Endothelial cell of umbilical vein (primary cell): ENCODE data around the gene GRIFIN. TPM values are rescaled to one million over a fixed set of nuclear protein-coding genes. Genes with fewer than 3 reads are reported as not detected.

Experiments used
- BruUV-seq: library from RNA; stranded (reverse); fragments of 400-500 nt; replicated peaks from 2 replicates; lab custom pipeline; 2021; lab: Mats Ljungman, UMichigan
- CTCF ChIA-PET: fragments of 300-600, 350-600 bp; sonication (Branson Sonifier 250); formaldehyde crosslinking; loops from one replicate; lab custom pipeline; 2021; ENCODE audit warnings: antibody characterized with exemption, inconsistent platforms; lab: Charles Lee
- POLR2A ChIA-PET: fragments of 300-600, 350-600 bp; sonication (Branson Sonifier 250); formaldehyde crosslinking; loops from one replicate; lab custom pipeline; 2021; ENCODE audit warnings: antibody characterized with exemption, inconsistent platforms; lab: Charles Lee
- DNase-seq: peaks from one replicate; pipeline ENCODE4 v3.0.0-alpha.2; 2011; ENCODE audit warnings: low read depth, low spot score
- FAIRE-seq: peaks from 2 replicates; lab custom pipeline; 2011; peaks lifted over from hg19 to GRCh38; lab: Jason Lieb, UNC
- H2AFZ ChIP-seq: 2 replicates; pipeline ENCODE4 v1.6.0; 2012; ENCODE audit warnings: low read depth, low read length, control low read depth, inconsistent platforms
- H3K27ac ChIP-seq: 2 replicates; pipeline ENCODE4 v1.5.1; 2011; ENCODE audit warnings: low read depth, mild to moderate bottlenecking, control low read depth, low read length, moderate library complexity; ENCODE audit not compliant: insufficient read depth
- H3K27me3 ChIP-seq, 2 experiments: 2 replicates each; pipeline versions ENCODE4 v1.6.0 to v1.6.1; 2011; ENCODE audit warnings: low read length in 2 of 2, mixed read lengths in 1 of 2; ENCODE audit not compliant: control insufficient read depth in 2 of 2, insufficient read depth in 2 of 2
- H3K36me3 ChIP-seq, 2 experiments: 2 replicates in 1 of 2; 3 replicates in 1 of 2; pipeline ENCODE4 v1.5.1; 2011; ENCODE audit warnings: low read length in 2 of 2, mild to moderate bottlenecking in 1 of 2, moderate library complexity in 1 of 2; ENCODE audit not compliant: control insufficient read depth in 2 of 2, insufficient read depth in 2 of 2; ENCODE audit errors: extremely low read depth in 1 of 2
- H3K4me1 ChIP-seq: 3 replicates; pipeline ENCODE4 v1.5.1; 2011; ENCODE audit warnings: mild to moderate bottlenecking, low read length; ENCODE audit not compliant: control insufficient read depth, insufficient read depth; ENCODE audit errors: extremely low read depth
- H3K4me2 ChIP-seq: 2 replicates; pipeline ENCODE4 v1.6.1; 2011; ENCODE audit warnings: low read length, control low read depth, mixed read lengths; ENCODE audit not compliant: insufficient read depth
- H3K4me3 ChIP-seq, 3 experiments: fragments of 200-600 bp in 1 of 3; sonication (generic), shearing (Covaris generic) in 1 of 3; replicated peaks in 1 of 3; 2 replicates each; pipeline ENCODE4 v1.5.1; 2011 to 2016; ENCODE audit warnings: control low read depth in 3 of 3, low read length in 3 of 3, mild to moderate bottlenecking in 2 of 3, inconsistent platforms in 1 of 3, low read depth in 1 of 3, moderate library complexity in 1 of 3; ENCODE audit not compliant: insufficient read depth in 1 of 3
- H3K79me2 ChIP-seq: 2 replicates; pipeline ENCODE4 v1.6.0; 2012; ENCODE audit warnings: low read length, inconsistent platforms; ENCODE audit not compliant: control insufficient read depth, insufficient read depth
- H3K9ac ChIP-seq: replicated peaks from 2 replicates; pipeline ENCODE3; 2011; ENCODE audit warnings: low read length, control low read depth; ENCODE audit not compliant: insufficient read depth; ENCODE audit errors: extremely low read depth
- H3K9me1 ChIP-seq: replicated peaks from 3 replicates; pipeline ENCODE4 v1.6.0; 2011; ENCODE audit warnings: mild to moderate bottlenecking, low read length; ENCODE audit not compliant: control insufficient read depth, insufficient read depth; ENCODE audit errors: extremely low read depth
- H3K9me3 ChIP-seq: replicated peaks from 2 replicates; pipeline ENCODE4 v1.5.1; 2012; ENCODE audit warnings: low read length, inconsistent platforms; ENCODE audit not compliant: control insufficient read depth, insufficient read depth
- H4K20me1 ChIP-seq: replicated peaks from 2 replicates; pipeline ENCODE3; 2011; ENCODE audit warnings: mild to moderate bottlenecking, low read length; ENCODE audit not compliant: control insufficient read depth, insufficient read depth; ENCODE audit errors: extremely low read depth
- EZH2 ChIP-seq: IDR thresholded peaks from 2 replicates; pipeline ENCODE4 v1.6.1; 2012; ENCODE audit warnings: borderline replicate concordance, low read depth, mild to moderate bottlenecking, moderate library complexity, low read length, inconsistent platforms; ENCODE audit not compliant: severe bottlenecking
- FOS ChIP-seq: IDR thresholded peaks from 2 replicates; pipeline ENCODE4 v1.6.1; 2011; ENCODE audit warnings: mild to moderate bottlenecking, low read length, moderate library complexity, borderline replicate concordance; ENCODE audit not compliant: insufficient read depth
- GATA2 ChIP-seq: IDR thresholded peaks from 2 replicates; pipeline ENCODE4 v1.7.0; 2011; ENCODE audit warnings: low read depth, mild to moderate bottlenecking, moderate library complexity, mixed read lengths, low read length; ENCODE audit not compliant: insufficient read length, insufficient read depth
- JUN ChIP-seq: IDR thresholded peaks from 2 replicates; pipeline ENCODE4 v1.6.1; 2011; ENCODE audit warnings: borderline replicate concordance, low read depth; ENCODE audit not compliant: insufficient read length, insufficient read depth
- MYC ChIP-seq: IDR thresholded peaks from one replicate; pipeline ENCODE4 v1.6.1; 2011; ENCODE audit warnings: mild to moderate bottlenecking, low read depth, low read length
- POLR2A ChIP-seq: IDR thresholded peaks from 2 replicates; pipeline ENCODE4 v1.6.1; 2012; ENCODE audit warnings: low read depth, mild to moderate bottlenecking, control low read depth, low read length
- POLR2AphosphoS5 ChIP-seq: IDR thresholded peaks from 2 replicates; pipeline ENCODE4 v1.6.1; 2012; ENCODE audit warnings: low read depth, mild to moderate bottlenecking, control low read depth, low read length, moderate library complexity; ENCODE audit not compliant: insufficient read depth
- dilution Hi-C: fragments of 300-500 bp; cut with MboI; formaldehyde crosslinking; loops from one replicate; pipeline ENCODE4 v1.15.0; 2019; ENCODE audit warnings: low sequenced_read_pairs; ENCODE audit not compliant: extremely low pct_ligation_motif_present
- intact Hi-C: fragments of 100-400 bp; cut with micrococcal nuclease; formaldehyde crosslinking; loops from one replicate; pipeline ENCODE4 v1.10.0; 2022
- polyA plus RNA-seq, 4 experiments: library from polyadenylated mRNA; depleted of rRNA in 3 of 4; stranded (reverse) in 3 of 4; unstranded in 1 of 4; fragments of >200 nt; gene quantifications; 2 replicates each; pipeline versions ENCODE4 v1.2.1 to v1.2.3, GENCODE V29; 2011 to 2012; ENCODE audit warnings: missing spikeins in 1 of 4
- total RNA-seq: library from RNA; stranded (reverse); gene quantifications from 2 replicates; pipeline ENCODE4 v1.2.3, GENCODE V29; 2021
- TF ChIP-seq, protein P1 (sequence below): IDR thresholded peaks from 2 replicates; pipeline ENCODE4 v1.6.1; 2011; ENCODE audit not compliant: insufficient read depth, insufficient read length
- TF ChIP-seq, protein P2 (sequence below), 2 donors: IDR thresholded peaks; 1 replicate in 1 of 2; 2 replicates in 1 of 2; pipeline ENCODE4 v1.5.1; 2011; ENCODE audit warnings: low read length in 2 of 2, mild to moderate bottlenecking in 2 of 2, moderate library complexity in 2 of 2, control low read depth in 1 of 2, inconsistent platforms in 1 of 2, low read depth in 1 of 2; ENCODE audit not compliant: insufficient read depth in 1 of 2; ENCODE audit errors: extremely low read depth in 1 of 2

The GRIFIN gene
- total and polyA plus RNA-seq, 2 donors (not counting 3 experiments of a cell fraction or from before 2014, with no cell fraction given): not detected

DNA sequence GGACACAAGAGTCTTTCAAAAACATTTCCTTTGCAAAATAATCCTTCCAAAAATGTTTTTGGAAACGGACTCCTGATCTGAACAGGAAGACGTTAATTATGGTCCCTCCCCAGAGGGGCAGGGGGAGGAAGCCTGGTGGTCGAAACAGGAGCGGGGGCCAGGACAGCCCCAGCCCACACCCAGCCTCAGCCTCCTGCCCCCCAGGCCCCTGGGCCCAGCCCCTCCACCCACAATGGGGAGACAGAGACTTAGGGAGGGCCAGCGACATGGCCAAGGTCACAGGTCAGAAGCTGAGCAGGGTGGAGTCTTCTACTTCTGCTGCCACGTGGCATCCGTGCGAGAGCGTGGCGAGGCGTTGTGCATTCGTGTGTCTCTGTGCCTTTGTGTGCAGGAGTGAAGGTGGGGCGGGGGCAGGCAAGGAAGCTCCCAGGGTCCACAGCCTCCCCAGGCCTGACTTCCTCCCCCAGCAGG lies 14.0 kb upstream of the GRIFIN start:
- Histone ChIP-seq H3K4me1 (no peaks in the 10 kb centered on the region), H2AFZ (no peak overlapping the region), H3K9me3 (no peaks in the 10 kb centered on the region), H3K9ac (no peak overlapping the region), H3K79me2 (no peaks in the 10 kb centered on the region), H3K27me3 (no peaks in the 10 kb centered on the region), H3K27ac (no peak overlapping the region), H4K20me1 (no peaks in the 10 kb centered on the region), H3K4me2 (no peak overlapping the region), H3K4me3 (no peak overlapping the region), H3K36me3 (no peaks in the 10 kb centered on the region), H3K9me1 (no peaks in the 10 kb centered on the region)
- intact Hi-C loops: no loop called here
- DNase-seq (no peak), FAIRE-seq (no peak)
- BruUV-seq: no TSS peak
- ChIA-PET POLR2A (no interaction called here), CTCF (interaction anchor here (1.0 kb wide), 1 partner anchor 39 kb away, joined by 3 read pairs; no protein-coding TSS in a partner anchor)
- dilution Hi-C loops: no loop called here
- TF ChIP-seq JUN (no peak), GATA2 (no peak), FOS (no peak), POLR2AphosphoS5 (no peak), MYC (no peak), POLR2A (no peak), EZH2 (no peak)
- TF ChIP-seq, protein P1, sequence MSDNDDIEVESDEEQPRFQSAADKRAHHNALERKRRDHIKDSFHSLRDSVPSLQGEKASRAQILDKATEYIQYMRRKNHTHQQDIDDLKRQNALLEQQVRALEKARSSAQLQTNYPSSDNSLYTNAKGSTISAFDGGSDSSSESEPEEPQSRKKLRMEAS: no peak
- TF ChIP-seq, protein P2, sequence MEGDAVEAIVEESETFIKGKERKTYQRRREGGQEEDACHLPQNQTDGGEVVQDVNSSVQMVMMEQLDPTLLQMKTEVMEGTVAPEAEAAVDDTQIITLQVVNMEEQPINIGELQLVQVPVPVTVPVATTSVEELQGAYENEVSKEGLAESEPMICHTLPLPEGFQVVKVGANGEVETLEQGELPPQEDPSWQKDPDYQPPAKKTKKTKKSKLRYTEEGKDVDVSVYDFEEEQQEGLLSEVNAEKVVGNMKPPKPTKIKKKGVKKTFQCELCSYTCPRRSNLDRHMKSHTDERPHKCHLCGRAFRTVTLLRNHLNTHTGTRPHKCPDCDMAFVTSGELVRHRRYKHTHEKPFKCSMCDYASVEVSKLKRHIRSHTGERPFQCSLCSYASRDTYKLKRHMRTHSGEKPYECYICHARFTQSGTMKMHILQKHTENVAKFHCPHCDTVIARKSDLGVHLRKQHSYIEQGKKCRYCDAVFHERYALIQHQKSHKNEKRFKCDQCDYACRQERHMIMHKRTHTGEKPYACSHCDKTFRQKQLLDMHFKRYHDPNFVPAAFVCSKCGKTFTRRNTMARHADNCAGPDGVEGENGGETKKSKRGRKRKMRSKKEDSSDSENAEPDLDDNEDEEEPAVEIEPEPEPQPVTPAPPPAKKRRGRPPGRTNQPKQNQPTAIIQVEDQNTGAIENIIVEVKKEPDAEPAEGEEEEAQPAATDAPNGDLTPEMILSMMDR (IDR thresholded peaks at IDR 0.05; ENCODE audit: extremely low read depth in 1 of 2, insufficient read depth in 1 of 2, low read depth in 1 of 2, low read length in 2 of 2): no peak
